HT1080 (cell line): Measurements from ENCODE around the gene NXPH4. TPM values are rescaled to one million over a fixed set of nuclear protein-coding genes. Genes with fewer than 3 reads are reported as not detected.

Source experiments
- DNase-seq: peaks from one replicate; pipeline ENCODE4 v3.0.0-alpha.2; 2015; ENCODE audit warnings: low read depth
- total RNA-seq: library from RNA; depleted of rRNA; stranded (reverse); fragments of >200 nt; shearing (Covaris generic); gene quantifications from 2 replicates; pipeline ENCODE4 v1.2.3, GENCODE V29; 2014

The NXPH4 gene
- total RNA-seq, 1 experiment from 2014 or later = 17.1 TPM

DNA sequence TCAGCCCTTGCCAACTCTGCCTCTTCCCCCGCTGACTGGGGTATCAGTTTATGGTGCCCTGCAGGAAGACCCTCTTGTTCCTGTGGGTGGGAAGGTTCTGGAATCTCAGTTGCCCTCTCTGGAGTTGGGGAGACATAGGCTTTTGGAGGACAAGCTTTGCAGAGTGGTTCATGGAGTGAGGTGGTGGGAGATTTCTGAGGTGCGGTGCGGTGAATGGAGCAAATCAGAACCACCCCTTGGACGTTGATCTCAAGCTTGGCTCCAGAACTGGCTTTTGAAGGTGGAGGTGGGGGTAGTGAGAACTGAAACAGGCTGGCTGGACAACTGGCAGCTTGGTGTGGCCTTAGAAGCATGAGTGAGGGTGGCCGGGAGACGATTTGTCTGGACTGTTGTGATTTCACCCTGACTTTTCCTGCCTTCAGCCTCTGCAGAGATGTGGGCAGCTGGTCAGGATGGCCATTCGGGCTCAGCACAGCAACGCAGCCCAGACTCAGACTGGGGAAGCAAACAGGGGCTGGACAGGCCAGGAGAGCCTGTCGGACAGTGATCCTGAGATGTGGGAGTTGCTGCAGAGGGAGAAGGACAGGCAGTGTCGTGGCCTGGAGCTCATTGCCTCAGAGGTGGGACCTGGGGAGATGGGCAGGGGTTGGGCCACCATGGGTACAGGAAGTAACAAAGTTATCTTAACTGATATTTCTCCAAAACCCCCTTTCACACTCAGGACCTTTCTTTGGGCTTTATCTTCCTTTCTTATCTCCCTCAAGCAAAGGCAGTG is 14.0 kb downstream of the NXPH4 start:
- DNase-seq = no peak

DNA sequence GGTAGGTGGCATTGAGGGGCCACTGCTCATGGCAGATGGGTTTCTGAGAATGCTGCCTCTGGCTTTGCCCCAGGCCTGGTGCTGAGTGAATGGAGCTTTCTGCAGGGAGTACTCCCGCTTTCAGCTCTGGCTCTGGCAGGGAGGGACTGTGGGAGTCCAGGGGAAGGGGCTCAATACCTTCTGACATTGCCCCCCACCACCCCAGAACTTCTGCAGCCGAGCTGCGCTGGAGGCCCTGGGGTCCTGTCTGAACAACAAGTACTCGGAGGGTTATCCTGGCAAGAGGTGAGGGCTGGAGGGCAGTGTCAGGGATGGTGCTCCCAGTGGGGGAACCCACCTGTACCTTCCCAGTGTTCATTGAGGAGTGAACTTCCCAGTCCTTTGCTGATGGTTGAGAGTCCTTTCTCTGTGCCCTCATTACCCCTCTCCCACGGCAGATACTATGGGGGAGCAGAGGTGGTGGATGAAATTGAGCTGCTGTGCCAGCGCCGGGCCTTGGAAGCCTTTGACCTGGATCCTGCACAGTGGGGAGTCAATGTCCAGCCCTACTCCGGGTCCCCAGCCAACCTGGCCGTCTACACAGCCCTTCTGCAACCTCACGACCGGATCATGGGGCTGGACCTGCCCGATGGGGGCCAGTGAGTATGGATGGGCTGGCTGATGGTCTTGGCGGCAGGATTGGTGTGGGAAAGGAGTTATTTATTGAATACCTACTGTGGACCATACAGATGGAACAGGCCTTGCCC is 14.9 kb downstream of the NXPH4 start:
- DNase-seq = no peak

DNA sequence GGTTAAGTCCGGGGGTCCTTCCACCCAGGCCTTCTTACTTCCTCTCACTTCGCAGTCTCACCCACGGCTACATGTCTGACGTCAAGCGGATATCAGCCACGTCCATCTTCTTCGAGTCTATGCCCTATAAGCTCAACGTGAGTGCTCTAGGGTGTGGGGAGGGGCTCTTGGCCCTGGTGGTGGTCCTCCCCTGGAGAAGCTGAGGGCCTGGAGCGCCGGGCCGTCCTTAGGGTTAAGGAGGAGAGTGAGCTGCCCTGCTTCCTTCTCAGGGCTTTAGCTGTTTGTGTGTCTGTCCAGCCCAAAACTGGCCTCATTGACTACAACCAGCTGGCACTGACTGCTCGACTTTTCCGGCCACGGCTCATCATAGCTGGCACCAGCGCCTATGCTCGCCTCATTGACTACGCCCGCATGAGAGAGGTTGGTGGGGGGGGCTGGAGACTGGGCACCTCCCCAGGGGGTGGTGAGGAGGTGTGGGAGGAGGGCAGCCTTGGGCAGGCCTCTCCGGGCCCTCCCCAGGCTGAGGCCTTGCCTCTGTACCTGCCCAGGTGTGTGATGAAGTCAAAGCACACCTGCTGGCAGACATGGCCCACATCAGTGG is 15.7 kb downstream of the NXPH4 start:
- DNase-seq = no peak

DNA sequence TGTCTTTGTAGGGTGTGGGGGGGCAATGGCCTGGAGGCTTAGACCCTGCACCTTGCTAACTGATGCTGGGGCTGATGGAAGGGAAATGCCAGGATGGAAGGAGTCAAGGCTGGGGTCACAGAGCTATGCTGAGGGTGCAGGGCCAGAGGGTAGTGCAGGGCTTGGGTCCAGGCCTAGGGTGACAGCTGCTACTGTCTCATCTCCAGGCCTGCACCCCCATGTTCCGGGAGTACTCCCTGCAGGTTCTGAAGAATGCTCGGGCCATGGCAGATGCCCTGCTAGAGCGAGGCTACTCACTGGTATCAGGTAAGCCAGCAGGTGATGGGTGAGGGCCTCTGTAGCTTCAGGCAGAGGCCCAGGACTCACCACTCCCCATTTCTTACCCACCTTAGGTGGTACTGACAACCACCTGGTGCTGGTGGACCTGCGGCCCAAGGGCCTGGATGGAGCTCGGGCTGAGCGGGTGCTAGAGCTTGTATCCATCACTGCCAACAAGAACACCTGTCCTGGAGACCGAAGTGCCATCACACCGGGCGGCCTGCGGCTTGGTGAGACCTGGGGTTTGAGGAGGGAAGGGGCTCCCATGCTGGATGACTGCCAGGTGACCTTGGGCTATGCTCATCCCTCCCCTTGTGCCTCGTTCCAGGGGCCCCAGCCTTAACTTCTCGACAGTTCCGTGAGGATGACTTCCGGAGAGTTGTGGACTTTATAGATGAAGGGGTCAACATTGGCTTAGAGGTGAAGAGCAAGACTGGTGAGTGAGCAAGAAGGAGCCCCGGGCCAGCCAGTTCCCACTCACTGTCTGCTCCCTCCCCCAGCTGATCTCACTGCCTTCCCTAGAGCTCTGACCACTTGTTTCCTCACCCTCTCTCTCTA is 17.0 kb downstream of the NXPH4 start:
- no peak for DNase-seq

DNA sequence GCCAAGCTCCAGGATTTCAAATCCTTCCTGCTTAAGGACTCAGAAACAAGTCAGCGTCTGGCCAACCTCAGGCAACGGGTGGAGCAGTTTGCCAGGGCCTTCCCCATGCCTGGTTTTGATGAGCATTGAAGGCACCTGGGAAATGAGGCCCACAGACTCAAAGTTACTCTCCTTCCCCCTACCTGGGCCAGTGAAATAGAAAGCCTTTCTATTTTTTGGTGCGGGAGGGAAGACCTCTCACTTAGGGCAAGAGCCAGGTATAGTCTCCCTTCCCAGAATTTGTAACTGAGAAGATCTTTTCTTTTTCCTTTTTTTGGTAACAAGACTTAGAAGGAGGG is 17.6 kb downstream of the NXPH4 start:
- no peak for DNase-seq

DNA sequence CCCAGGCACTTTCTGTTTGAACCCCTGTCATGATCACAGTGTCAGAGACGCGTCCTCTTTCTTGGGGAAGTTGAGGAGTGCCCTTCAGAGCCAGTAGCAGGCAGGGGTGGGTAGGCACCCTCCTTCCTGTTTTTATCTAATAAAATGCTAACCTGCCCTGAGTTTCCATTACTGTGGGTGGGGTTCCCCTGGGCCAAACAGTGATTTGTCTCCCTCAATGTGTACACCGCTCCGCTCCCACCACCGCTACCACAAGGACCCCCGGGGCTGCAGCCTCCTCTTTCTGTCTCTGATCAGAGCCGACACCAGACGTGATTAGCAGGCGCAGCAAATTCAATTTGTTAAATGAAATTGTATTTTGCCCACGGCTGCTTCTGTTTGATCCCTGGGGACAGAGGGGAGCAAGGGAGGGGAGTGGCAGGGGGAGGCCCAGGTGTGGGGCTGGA is 18.0 kb downstream of the NXPH4 start:
- DNase-seq = no peak

DNA sequence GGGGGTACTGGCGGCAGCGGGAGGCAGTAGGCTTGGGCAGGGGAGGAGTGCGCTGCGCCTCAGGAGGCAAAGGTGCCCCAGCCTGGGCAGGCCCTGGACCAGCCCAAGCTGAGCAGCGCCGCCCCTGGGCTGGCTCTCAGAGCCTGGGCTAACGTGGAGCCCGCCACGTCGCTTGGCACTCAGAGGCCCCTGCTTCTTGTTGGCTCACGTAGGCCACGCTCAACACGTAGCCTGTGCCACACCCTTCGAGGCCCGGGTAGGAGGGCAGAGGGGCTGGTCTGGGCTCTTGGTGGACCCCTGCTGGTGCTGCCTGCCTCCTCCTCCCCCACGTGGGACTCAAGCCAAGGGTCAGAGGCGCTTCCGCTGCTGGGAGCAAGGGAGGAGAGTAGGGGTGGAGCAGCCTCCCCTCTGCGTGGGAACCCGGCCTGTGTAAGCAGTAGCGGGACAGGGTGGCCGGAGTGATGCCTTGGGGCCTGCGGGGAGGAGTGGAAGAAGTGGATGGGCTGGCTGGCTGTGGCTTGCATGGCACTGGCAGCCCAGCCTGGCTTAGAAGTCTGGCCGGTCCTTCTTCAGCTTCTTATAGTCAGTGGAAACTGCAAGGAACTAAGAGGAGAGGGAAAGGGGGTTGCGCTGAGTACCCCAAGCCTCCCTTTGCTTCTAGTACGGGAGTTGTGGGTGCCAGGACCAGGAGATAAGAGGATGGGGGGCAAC is 18.6 kb downstream of the NXPH4 start:
- DNase-seq = no peak

DNA sequence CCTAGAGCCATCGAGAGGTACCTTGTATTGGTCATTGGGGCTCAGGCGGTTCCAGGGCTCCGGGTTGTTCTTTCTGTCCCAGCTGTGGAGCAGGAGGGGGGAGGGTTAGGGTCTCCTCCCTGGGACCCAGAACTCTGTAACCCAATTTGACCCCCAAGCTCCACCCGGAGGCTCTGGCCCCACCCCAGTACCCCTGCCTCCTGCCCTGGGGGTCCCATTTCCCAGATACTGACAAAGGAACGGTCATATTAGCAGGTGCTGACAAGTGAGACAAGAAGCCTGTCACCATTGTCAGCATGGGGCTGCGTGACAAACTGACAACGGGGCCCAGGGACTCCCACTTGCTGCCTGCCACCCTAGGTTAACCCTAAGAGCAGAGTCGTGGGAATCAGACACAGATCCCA is 19.1 kb downstream of the NXPH4 start:
- DNase-seq = no peak

DNA sequence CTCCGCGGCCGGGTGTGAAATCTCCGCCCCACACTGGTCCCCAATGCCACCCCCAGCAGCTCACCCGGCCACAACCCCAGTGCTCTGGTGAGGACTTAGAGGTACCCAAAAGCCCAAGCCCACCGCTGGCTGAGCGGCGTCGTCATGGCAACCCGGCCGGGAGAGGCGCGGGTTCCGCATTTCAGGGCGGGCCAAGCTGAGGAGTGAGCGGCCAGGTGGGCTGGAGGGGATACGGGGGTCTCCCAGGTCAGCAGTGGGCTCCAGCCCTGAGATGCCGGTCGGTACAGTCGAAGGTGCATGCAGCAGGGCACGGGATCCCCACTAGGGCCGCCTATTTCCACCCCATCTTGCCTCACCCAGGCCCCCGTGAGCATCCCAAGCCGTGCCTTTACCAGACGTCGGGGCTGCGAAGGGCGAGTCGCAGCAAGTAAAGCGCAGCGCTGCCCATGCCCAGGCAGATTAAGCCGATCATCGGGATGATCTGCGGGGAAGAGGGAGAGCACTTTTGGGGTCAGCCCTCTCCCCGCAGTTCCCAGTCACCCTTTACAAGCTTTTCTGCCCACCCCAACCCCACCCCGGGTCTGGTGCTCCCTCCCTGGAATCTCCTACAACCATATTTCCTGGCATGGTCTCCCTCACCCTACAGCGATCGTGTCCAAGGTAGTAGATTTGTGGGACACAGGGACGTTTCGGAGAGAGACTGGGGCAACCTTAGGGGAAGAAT is 19.8 kb downstream of the NXPH4 start:
- DNase-seq = no peak

DNA sequence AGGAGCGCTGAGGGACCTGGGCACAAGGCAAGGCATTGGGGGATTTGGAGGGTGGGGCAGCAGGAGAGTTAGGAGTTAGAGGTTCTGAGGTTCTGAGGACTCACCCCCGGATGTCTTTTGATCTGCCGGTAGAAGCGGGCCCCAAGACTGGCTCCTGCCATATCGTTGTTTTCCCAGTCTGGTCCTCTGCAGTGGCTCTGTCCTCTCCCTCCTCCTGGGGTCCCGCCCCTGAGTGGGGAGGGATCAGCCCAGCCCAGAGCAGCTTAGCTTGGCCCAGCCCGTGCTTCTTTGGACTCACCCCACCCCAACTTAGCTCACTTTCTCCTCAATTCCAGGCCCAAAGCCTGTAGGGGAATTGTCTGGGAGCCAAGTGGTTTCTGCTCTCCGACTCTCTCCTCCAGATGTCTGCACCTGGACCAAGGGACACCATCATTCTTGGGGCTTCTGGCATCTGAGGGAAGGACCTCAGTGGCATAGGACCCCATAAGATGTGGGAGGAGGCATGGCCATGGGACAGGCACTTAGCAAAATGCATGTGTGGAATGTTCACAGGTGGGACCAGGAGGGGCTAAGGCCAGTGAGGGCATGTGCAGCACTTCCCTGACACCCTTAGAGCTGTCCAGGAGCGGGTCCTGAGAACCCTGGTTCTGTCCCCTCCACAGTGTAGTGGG is 20.5 kb downstream of the NXPH4 start:
- no peak for DNase-seq

DNA sequence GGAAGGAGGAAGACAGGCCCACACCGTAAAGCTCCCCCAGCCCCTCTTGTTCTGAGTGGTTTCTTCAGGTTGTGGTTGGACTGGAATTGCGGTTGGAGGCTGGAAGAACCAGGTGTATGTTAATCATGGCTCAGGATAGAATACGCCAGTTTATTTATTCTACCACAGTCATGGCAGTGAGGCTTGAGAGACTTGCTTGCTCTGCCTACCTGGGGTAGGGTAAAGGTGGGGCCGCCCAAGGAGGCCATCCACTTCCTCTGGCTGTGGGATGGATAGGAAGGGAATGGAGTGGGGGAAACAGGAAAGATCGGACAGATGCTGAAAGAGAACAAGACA is 21.0 kb downstream of the NXPH4 start:
- DNase-seq = no peak

DNA sequence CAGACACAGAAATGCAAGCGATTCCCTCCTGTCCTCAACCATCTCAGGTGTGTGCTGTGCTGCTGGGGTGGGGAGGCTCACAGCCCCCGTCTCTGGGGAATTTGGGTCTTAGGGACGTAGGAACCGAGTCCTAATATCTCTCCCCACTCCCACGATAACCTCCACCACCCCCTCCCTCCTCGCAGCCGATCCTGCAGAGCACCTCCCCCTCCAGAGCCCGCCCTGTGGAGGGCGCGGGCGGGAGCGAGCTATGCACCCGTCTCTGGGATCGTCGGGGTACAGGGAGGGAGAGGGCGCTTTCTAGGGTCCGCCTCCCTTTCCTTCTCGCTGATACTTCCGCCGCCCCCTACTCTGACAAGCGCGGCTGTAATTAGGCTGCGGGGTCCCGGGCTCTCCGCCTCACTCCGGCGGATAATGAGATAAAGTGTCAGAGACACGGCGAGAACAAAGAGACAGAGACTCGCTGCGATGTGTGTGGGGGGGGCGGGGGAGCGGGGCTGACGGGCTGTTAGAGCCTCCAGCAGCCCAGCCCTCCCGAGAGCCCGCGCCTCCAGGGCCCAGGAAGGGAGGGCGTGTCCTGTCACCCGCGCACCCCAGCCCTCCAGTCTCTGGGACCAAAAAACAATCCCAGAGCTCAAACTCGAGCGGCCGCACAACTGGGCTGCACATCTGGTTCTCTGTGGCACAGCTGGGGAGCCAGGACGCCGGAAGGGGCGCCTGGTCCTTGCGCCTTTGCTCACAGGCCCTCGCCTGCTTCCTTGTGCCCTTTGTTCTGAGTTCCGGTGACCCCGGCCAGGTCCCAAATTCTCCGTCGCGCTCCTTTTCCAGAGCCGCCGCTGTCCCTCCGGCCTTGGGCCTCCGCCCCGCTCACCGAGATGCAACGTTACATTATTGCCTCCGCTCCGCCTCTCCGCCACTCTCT is 21.6 kb downstream of the NXPH4 start:
- no peak for DNase-seq

DNA sequence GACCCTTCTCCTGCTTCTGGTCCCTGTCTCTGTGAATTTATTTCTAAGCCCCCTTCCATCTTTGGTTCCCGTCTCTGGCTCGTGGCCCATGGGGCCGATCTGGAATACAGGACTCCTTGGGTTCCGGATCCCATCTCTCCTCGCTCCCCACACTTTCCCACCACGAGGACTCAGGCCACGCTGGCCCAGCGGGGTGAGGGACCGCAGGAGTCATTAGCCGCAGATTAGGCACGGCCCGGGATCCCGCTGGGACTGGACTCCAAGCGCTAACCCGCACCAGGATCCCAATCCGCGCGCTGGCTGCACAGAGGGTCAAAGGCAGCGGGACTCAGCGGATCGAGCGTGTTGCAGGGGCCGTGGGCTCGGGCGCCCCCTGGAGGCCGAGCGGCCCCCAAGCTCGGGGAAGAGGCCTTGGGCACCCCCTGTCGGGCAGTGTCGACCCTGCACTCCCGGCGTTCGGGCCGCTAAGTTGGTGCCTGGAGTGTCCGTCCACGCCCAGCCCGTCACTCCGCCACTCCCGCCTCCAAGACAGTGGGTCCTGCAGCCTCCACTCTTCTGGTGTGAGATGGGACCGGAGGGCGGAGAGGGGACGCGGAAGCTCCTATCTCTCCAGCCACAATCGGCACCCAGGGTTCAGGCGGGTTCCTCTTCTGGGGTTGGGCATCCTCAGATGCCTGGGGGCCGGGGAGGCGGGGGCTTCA is 22.4 kb downstream of the NXPH4 start:
- DNase-seq = peak; percentile 89

DNA sequence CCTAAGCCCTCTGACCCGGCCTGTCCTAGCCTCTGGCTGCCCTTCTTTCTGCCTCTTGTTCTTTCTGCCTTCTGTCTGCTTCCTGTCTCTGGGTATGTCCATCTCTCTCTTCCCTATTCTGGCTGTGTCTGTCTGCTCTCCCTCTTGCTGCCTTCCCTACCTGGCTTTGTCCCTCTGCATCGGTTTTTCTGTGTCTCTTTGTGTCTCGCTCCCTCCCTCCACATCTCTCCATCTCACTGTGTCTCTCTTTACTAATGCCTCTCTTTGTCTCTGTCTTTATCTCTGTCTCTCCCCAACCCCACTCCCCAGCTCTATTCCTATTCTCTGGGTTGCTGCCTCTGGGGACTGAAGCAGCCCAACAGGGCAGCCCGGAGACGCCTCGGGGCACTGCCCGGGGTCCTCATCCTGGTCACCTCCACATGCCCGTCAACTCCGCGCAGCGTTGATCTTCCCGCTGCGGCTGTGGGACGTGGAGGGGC is 23.0 kb downstream of the NXPH4 start:
- peak; percentile 34 for DNase-seq

DNA sequence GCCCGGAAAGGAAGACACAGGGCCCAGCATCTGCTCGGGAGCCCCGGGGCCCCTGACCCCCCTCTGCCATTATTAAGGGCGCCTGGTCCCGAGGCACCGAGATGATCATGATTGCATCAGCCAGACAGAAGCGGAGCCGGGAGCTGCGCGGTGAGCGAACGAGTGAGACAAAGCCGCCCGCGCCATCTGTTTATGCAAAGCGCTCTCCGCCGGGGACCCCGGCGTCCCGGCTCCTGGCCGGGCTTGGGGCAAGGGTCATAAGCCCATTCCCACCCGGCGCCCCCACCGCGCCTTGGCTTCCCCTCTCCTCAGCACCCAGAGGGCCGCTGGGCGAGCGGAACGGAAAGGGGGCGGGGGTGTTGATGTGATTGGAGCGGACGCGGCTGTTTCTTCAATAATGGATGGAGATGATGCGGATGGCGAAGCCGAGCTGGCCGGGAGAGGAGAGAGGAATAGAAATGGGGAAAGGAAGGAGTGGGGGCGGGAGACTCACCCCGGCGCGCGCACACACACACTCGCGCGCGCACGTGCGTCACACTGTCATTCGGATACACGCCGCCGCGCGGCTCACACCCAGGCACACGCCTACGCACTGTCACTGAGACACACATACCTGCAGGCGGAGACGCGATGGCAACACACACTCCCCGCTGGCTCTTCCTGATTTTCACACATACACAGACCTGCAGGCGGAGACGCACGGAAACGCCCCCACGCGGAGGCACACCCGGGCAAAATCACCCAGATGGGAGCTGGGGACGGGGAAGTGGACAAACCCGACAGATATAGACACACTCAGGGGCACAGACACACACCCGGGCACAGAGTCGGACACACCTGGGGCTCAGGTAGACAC is 23.7 kb downstream of the NXPH4 start:
- DNase-seq = peak; percentile 69

DNA sequence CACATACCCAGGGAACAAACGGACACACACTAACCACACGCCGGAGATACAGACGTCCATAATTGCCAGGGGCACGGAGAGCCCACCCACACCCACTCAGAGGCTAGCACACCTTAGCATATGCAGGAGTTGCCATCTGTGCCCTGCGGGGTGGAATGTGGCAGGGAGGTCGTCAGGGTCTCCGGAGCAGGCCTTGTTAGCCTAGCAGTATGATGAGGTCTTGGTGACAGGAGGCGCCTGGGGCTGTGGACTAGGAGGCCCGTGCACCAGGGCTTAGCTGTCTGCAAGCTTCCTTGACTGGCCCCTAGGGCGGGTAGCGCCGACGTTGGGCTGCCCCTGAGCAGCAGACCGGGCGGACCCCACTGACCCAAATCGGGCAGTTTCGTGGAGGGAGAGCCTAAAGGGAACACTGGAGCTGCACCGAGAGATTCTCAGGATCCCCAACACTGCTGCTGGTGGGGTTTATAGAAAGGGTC is 24.4 kb downstream of the NXPH4 start:
- peak; percentile 16 for DNase-seq
